Aorta (tissue), 5 donors: ENCODE data around the gene TASP1. TPM values are rescaled to one million over a fixed set of nuclear protein-coding genes. Genes with fewer than 3 reads are reported as not detected.
"Not testable (repeated sequence)": the region's sequence is repeated elsewhere in the genome, so short reads cannot be mapped to it uniquely, and the experiment has no call there.

Experiments
- ATAC-seq: fragments of 200-7000 bp; cut with Tn5 transposase; one replicate; pipeline ENCODE4 v1.9.1; 2022; ENCODE audit warnings: moderate library complexity; ENCODE audit not compliant: low FRiP score
- DNase-seq, 2 donors: peaks; one replicate each; pipeline ENCODE4 v3.0.0-alpha.2; 2020
- H3K27ac ChIP-seq, 2 donors: one replicate each; pipeline ENCODE4 v1.5.1; 2013; ENCODE audit warnings: low read length in 2 of 2, mild to moderate bottlenecking in 2 of 2, moderate library complexity in 2 of 2, control low read depth in 1 of 2, inconsistent platforms in 1 of 2, low read depth in 1 of 2
- H3K27me3 ChIP-seq, 2 donors: one replicate each; pipeline ENCODE4 v1.6.1; 2013; ENCODE audit warnings: control low read depth in 1 of 2, low read length in 1 of 2, mild to moderate bottlenecking in 1 of 2, moderate library complexity in 1 of 2; ENCODE audit not compliant: insufficient read depth in 2 of 2, control insufficient read depth in 1 of 2
- H3K36me3 ChIP-seq, 2 donors: one replicate each; pipeline ENCODE4 v1.6.1; 2013; ENCODE audit warnings: control low read depth in 1 of 2, low read length in 1 of 2, mild to moderate bottlenecking in 1 of 2; ENCODE audit not compliant: insufficient read depth in 2 of 2, control insufficient read depth in 1 of 2
- H3K4me1 ChIP-seq, 2 donors: one replicate each; pipeline ENCODE4 v1.6.1; 2013; ENCODE audit warnings: low read length in 2 of 2, control low read depth in 1 of 2, mild to moderate bottlenecking in 1 of 2, moderate library complexity in 1 of 2; ENCODE audit not compliant: insufficient read depth in 2 of 2, control insufficient read depth in 1 of 2
- H3K4me3 ChIP-seq, 2 donors: one replicate each; pipeline ENCODE4 v1.5.1; 2013; ENCODE audit warnings: low read length in 2 of 2, control low read depth in 1 of 2, mild to moderate bottlenecking in 1 of 2
- H3K9me3 ChIP-seq: one replicate; pipeline ENCODE4 v1.6.1; 2013; ENCODE audit warnings: mild to moderate bottlenecking, low read length; ENCODE audit not compliant: control insufficient read depth
- WGBS, 2 donors: extraction: QIAGEN DNeasy Blood & Tissue Kit; methylation state at CpG; one replicate each; pipeline ENCODE4 v1.1.7; 2013; 5-methylcytosine and 5-hydroxymethylcytosine counted together
- intact Hi-C, 2 donors: fragments of 100-400 bp; cut with DNase I; formaldehyde crosslinking; loops; one replicate each; pipeline versions ENCODE4 v1.14.2 to v1.15.0; 2022
- polyA plus RNA-seq, 2 donors: library from polyadenylated mRNA; stranded (reverse); fragments of 200-250 nt; gene quantifications; one replicate each; pipeline ENCODE4 v1.2.3, GENCODE V29; 2013
- total RNA-seq, 2 donors: library from RNA; stranded (reverse); fragmentation: NEBNext Ultra II Directional; extraction: Animal tissue kit (Norgen Biotek cat#: 25700); gene quantifications; one replicate each; pipeline ENCODE4 v1.2.1, GENCODE V29; 2021
- donor health status: healthy with polysubstance abuse.
- donor health status: Bipolar disorder and iron deficiency.
- donor health status: DM: no; HTN: no; CAD: no.
- donor health status: DM: no; HTN: no; CAD: no.
- donor health status: DM: yes; HTN: yes; CAD: no.

TASP1 gene
- total and polyA plus RNA-seq, 4 donors: 13.2 to 74.6 (median 25.9) TPM

DNA sequence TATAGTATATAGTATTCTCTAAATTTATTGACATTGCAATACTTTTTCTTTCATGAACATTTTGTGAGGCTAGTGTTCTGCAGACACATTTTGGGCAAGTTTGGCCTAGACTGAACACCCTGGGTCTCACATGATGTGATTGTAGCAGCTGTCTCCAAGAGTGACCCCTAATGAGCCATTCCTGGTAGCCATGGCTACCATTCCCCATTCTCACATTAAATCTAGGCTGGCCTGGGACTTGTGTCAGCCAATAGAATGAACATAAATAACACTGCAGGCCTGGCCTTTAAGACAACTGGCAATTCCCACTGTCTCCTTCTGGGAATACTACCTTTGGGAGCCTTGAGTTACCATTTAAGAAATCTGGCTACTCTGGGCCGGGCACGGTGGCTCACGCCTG, 38.0 kb upstream of the TASP1 start:
- Histone ChIP-seq H3K27me3 (no peaks in the 10 kb centered on the region), H3K27ac (no peak overlapping the region), H3K4me1 (no peaks in the 10 kb centered on the region), H3K36me3 (no peaks in the 10 kb centered on the region), H3K9me3 (no peaks in the 10 kb centered on the region), H3K4me3 (no peak overlapping the region)
- no peak for DNase-seq
- ATAC-seq: no peak
- 92 to 96% methylated on average over 3 of the region's 3 CpGs for WGBS, 2 donors
- intact Hi-C loops: no loop called here

DNA sequence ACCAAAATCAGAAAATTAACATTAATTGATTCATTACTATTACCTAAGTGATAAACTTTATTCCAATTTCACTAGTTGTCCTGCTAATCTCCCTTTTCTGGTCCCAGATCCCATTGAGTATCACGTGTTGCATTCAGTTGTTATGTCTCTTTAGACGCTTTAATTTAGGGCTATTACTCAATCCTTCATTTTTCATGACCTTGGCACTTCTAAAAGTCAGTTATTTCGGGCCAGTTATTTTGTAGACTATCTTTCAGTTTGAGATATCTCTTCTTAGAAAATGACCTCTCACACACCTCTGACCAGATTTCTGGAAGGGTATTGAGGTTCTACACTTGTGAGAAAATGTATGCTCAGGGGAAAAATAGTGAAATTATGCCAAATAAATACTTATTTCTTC, 34.0 kb upstream of the TASP1 start:
- H3K27ac ChIP-seq: no peak overlapping the region
- no peaks in the 10 kb centered on the region for H3K27me3 ChIP-seq
- ATAC-seq (peak; percentile 66), DNase-seq (no peak)
- intact Hi-C loops: loop anchor here (5.0 kb wide), 3 partner anchors 45 to 70 kb away; no protein-coding TSS in a partner anchor
- H3K36me3 ChIP-seq: no peaks in the 10 kb centered on the region
- no peak overlapping the region for H3K4me3 ChIP-seq
- no peaks in the 10 kb centered on the region for H3K4me1 ChIP-seq
- no peaks in the 10 kb centered on the region for H3K9me3 ChIP-seq
- WGBS, 2 donors: 8 to 19% methylated on average over 3 of the region's 3 CpGs

DNA sequence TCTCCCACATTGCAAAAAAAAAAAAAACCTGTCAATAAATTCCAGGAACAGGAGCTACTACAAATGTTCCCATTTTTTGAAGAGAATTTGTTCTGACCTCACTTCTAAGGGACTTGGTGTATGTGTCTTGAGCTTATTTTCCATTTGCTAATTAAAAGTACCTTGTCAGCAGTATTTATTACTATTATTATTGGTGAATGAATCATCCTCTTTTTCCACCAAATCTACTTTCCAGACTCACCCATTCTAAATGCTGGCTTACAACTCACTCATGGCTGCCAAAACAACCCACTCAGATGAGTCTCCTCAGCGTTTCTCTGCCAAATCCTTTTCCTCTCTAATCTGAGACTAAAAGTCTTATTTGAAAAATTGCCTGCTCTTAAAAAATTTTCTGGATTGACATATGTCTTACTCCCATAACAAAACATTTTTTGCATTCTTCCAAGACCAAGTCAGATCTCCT, 33.2 kb upstream of the TASP1 start:
- Histone ChIP-seq H3K9me3 (no peaks in the 10 kb centered on the region), H3K4me3 (no peak overlapping the region), H3K36me3 (no peaks in the 10 kb centered on the region), H3K27ac (peak overlapping the region in 1 of 2 donors; percentile 9), H3K4me1 (no peaks in the 10 kb centered on the region), H3K27me3 (no peaks in the 10 kb centered on the region)
- ATAC-seq: peak; percentile 88
- intact Hi-C loops: loop anchor here (5.0 kb wide), 3 partner anchors 45 to 70 kb away; no protein-coding TSS in a partner anchor
- DNase-seq: peak in 1 of 2 donors; percentile 73
- WGBS, 2 donors: 3 to 5% methylated on average over 1 of the region's 1 CpG

DNA sequence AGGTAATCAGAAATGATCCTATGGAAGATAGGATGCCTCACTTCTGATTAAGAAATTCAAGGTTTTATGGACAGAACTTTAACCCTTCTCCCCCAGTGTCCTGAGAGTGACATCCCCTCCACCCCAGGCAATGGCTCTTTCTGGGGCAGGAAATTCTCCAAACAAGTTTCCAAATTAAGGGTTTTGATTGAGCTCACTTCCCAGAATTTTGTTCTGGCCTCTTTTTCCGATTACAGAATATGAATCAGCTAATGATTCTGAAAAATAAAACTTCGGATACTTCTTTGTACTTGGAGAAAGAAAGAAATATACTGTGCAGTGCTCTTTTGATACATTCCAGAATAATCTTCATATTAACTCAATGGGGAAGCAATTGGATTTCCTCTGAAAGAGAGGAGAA, 32.8 kb upstream of the TASP1 start:
- intact Hi-C loops: loop anchor here (5.0 kb wide), 3 partner anchors 44 to 71 kb away; no protein-coding TSS in a partner anchor
- H3K27ac ChIP-seq: peak overlapping the region; percentile 9 to 25
- H3K27me3 ChIP-seq: no peaks in the 10 kb centered on the region
- no peak overlapping the region for H3K4me3 ChIP-seq
- H3K36me3 ChIP-seq: no peaks in the 10 kb centered on the region
- H3K9me3 ChIP-seq: no peaks in the 10 kb centered on the region
- DNase-seq (no peak), ATAC-seq (peak; percentile 48)
- WGBS, 2 donors: 4 to 10% methylated on average over 2 of the region's 2 CpGs
- no peaks in the 10 kb centered on the region for H3K4me1 ChIP-seq

DNA sequence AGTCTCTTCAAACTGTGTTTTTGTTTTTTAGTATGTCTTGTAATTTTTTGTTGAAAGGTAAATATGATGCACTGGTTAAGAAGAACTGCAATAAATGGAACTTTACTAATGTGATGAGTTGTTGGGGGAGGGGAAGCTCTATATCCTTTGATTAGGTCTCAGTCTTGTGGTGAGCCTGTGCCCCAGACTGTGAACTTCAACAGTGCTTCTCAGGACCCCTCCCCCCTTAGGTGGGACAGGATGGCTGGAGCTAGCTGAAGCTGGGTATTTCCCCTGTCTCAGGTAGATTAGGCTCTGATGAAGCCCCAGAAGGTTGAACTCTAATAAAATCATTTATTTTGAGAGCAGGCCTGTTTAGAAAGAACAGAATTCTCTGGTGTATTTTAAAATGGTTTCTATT, 31.4 kb upstream of the TASP1 start:
- Histone ChIP-seq H3K27me3 (no peaks in the 10 kb centered on the region), H3K4me1 (no peaks in the 10 kb centered on the region), H3K27ac (no peak overlapping the region), H3K4me3 (no peak overlapping the region), H3K36me3 (no peaks in the 10 kb centered on the region), H3K9me3 (no peaks in the 10 kb centered on the region)
- DNase-seq (no peak), ATAC-seq (no peak)
- intact Hi-C loops: loop anchor here (5.0 kb wide), 3 partner anchors 43 to 72 kb away; no protein-coding TSS in a partner anchor

DNA sequence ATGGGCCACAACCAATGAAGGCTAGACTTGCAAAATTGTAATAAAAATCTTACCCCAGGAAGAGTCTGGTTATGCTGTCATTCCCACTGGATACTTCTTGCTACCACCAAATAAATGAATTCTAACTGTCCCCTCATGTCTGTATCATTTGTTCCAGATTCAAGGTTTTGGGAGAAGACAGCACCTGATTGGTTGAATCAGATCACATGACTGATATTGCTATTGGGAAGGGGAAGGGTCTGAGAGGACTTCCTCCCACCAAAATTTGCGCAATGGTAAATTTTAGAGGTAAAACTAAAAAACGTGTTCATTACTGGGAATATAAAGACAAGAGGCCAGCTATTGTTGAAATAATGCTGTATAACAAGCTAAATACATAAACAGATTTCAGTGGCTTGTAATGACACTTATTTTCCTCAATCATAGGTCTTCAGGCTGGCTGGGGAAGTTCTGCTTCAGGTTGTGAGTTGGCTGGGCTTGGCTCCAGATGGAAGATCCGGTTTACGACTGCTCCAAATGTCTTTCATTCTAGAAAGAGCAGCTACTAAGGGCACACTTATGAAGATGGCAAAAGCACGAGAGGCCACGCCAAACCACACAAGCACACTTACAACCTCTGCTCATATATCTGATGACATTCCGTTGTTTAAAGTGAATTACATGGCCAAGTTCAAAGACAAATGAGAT, 27.1 kb upstream of the TASP1 start:
- intact Hi-C loops: no loop called here
- DNase-seq (no peak), ATAC-seq (no peak)
- H3K9me3 ChIP-seq: no peaks in the 10 kb centered on the region
- no peak overlapping the region for H3K27ac ChIP-seq
- peaks cover 0 to 3% of the 10 kb centered on the region in 2 donors for H3K4me1 ChIP-seq
- H3K27me3 ChIP-seq: no peaks in the 10 kb centered on the region
- no peaks in the 10 kb centered on the region for H3K36me3 ChIP-seq
- 88 to 93% methylated on average over 7 of the region's 7 CpGs for WGBS, 2 donors
- H3K4me3 ChIP-seq: no peak overlapping the region

DNA sequence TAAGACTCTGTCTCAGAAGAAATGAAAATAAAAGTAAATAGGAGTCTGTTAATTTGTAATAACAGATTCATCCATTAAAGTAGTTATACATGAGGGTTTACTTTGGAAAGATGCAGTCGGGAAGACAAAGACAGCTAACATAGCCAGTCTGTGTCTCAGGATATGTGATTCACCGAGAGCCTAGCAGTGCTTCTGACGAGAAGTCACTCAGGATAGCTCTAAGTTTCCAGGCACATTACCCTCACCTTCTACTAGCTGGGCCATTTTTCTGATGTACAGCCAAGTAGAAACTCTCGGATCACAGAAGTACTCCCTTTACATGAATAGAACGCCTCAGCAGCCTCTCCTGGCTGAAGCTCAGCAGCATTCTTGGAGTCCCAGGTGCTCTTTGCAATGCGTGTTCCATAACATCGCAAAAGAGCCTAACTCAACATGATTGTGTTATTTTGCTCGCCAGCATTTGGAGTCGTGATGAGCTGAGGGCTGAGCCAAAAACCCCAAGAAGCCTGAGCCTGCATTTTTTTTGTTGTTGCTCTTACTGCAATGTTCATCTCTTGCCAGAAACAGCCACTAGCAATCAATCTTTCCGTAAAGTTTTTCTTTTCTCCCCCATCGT, 22.4 kb upstream of the TASP1 start:
- Histone ChIP-seq H3K4me3 (no peak overlapping the region), H3K27me3 (no peaks in the 10 kb centered on the region), H3K36me3 (no peaks in the 10 kb centered on the region), H3K9me3 (no peaks in the 10 kb centered on the region), H3K4me1 (peaks cover 1 to 3% of the 10 kb centered on the region in 2 donors), H3K27ac (no peak overlapping the region)
- ATAC-seq (peak; percentile 38), DNase-seq (no peak)
- intact Hi-C loops: no loop called here
- WGBS, 2 donors: 19 to 21% methylated on average over 11 of the region's 11 CpGs

DNA sequence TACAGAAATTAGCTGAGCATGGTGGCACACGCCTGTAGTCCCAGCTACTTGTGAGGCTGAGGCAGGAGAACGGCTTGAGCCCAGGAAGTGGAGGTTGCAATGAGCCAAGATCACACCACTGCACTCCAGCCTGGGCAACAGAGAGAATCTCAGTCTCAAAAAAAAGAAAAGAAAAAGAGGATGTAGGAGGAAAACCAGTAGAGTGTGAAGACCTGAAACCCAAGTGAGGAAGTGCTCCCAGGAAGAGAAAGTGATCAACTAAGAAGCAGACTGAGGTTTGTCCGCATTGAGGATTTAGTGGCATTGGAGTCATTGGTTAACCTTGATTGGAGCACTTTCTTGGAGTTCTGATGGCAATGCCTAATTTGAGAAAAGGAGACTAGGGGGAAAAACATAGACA, 20.6 kb upstream of the TASP1 start:
- no peak for DNase-seq
- no peaks in the 10 kb centered on the region for H3K9me3 ChIP-seq
- H3K27ac ChIP-seq: no peak overlapping the region
- intact Hi-C loops: no loop called here
- H3K27me3 ChIP-seq: no peaks in the 10 kb centered on the region
- H3K4me3 ChIP-seq: no peak overlapping the region
- 89 to 93% methylated on average over 3 of the region's 3 CpGs for WGBS, 2 donors
- ATAC-seq: no peak
- H3K4me1 ChIP-seq: peaks cover 1 to 6% of the 10 kb centered on the region in 2 donors
- H3K36me3 ChIP-seq: no peaks in the 10 kb centered on the region

DNA sequence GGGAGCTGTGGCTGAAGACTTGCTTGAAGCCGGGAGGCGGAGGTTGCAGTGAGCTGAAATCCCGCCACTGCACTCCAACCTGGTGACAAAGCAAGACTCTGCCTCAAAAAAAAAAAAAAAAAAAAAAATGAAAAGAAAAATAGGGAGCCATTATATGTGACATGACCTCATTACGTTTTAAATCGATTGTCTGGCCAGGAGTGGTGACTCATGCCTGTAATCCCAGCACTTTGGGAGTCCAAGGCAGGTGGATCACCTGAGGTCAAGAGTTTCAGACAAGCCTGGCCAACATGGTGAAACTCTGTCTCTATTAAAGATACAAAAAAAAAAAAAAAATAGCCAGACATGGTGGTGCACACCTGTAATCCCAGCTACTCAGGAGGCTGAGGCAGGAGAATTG, 19.3 kb upstream of the TASP1 start:
- ATAC-seq, H3K36me3 ChIP-seq, H3K27ac ChIP-seq, H3K27me3 ChIP-seq, H3K4me3 ChIP-seq, H3K4me1 ChIP-seq, intact Hi-C loops, DNase-seq, H3K9me3 ChIP-seq: not testable (repeated sequence)
- 88 to 92% methylated on average over 5 of the region's 5 CpGs for WGBS, 2 donors
